IMR-90 (cell line): Measurements from ENCODE around the gene TMEM53. TPM values are rescaled to one million over a fixed set of nuclear protein-coding genes. Genes with fewer than 3 reads are reported as not detected.

Experiments used
- ATAC-seq: fragments of 200-7000 bp; cut with Tn5 transposase; 2 replicates; pipeline ENCODE4 v1.9.1; 2020; ENCODE audit warnings: low read depth, mild to moderate bottlenecking, moderate library complexity
- BruUV-seq: library from RNA; stranded (reverse); fragments of 400-500 nt; replicated peaks from 2 replicates; lab custom pipeline; 2021; lab: Mats Ljungman, UMichigan
- CTCF ChIA-PET: fragments of 300-600 bp; formaldehyde crosslinking; extraction: SDS; loops from one replicate; lab custom pipeline; 2021; ENCODE audit warnings: antibody characterized with exemption; lab: Yijun Ruan, JAX
- POLR2A ChIA-PET: fragments of 300-600 bp; sonication (Branson Sonifier 250); formaldehyde crosslinking; loops from one replicate; lab custom pipeline; 2022; ENCODE audit warnings: antibody characterized with exemption; ENCODE audit not compliant: unreplicated experiment; lab: Charles Lee
- DNase-seq: peaks from one replicate; pipeline ENCODE4 v3.0.0; 2013
- H2AFZ ChIP-seq: replicated peaks from 2 replicates; pipeline ENCODE3; 2013; ENCODE audit warnings: low read length, mild to moderate bottlenecking; ENCODE audit not compliant: poor library complexity
- H2AK5ac ChIP-seq: 2 replicates; pipeline ENCODE4 v1.6.1; 2013; ENCODE audit warnings: low read depth, low read length, inconsistent platforms
- H2AK9ac ChIP-seq: replicated peaks from 2 replicates; pipeline ENCODE3; 2013; ENCODE audit warnings: mild to moderate bottlenecking, low read depth, low read length, moderate library complexity; ENCODE audit not compliant: poor library complexity
- H2BK120ac ChIP-seq: 2 replicates; pipeline ENCODE4 v1.6.1; 2013; ENCODE audit warnings: low read depth, low read length, inconsistent platforms
- H2BK15ac ChIP-seq: 3 replicates; pipeline ENCODE4 v1.6.1; 2013; ENCODE audit warnings: low read depth, low read length, inconsistent platforms
- H2BK20ac ChIP-seq: 2 replicates; pipeline ENCODE4 v1.6.1; 2013; ENCODE audit warnings: low read depth, mild to moderate bottlenecking, inconsistent platforms, low read length, moderate library complexity
- H2BK5ac ChIP-seq: 2 replicates; pipeline ENCODE4 v1.6.1; 2013; ENCODE audit warnings: mild to moderate bottlenecking, low read depth, low read length, inconsistent platforms; ENCODE audit not compliant: poor library complexity, severe bottlenecking
- H3K14ac ChIP-seq: replicated peaks from 2 replicates; pipeline ENCODE4 v1.6.1; 2013; ENCODE audit warnings: low read depth, low read length, inconsistent platforms
- H3K18ac ChIP-seq: 2 replicates; pipeline ENCODE4 v1.6.1; 2013; ENCODE audit warnings: low read depth, low read length, control low read depth
- H3K23ac ChIP-seq: 2 replicates; pipeline ENCODE4 v1.6.1; 2013; ENCODE audit warnings: low read depth, low read length, inconsistent platforms
- H3K27ac ChIP-seq: 2 replicates; pipeline ENCODE4 v1.5.1; 2013; ENCODE audit warnings: mild to moderate bottlenecking, control low read depth, low read length; ENCODE audit not compliant: insufficient read depth
- H3K27me3 ChIP-seq: 2 replicates; pipeline ENCODE4 v1.6.1; 2013; ENCODE audit warnings: low read length; ENCODE audit not compliant: control insufficient read depth, insufficient read depth
- H3K36me3 ChIP-seq: 2 replicates; pipeline ENCODE4 v1.6.1; 2013; ENCODE audit warnings: low read length, mixed read lengths; ENCODE audit not compliant: control insufficient read depth, insufficient read depth
- H3K4ac ChIP-seq: 2 replicates; pipeline ENCODE4 v1.6.1; 2013; ENCODE audit warnings: low read depth, low read length, inconsistent platforms
- H3K4me1 ChIP-seq: 2 replicates; pipeline ENCODE4 v1.6.1; 2013; ENCODE audit warnings: low read length, mixed read lengths; ENCODE audit not compliant: control insufficient read depth, insufficient read depth
- H3K4me2 ChIP-seq: 2 replicates; pipeline ENCODE4 v1.6.1; 2013; ENCODE audit warnings: low read depth, mild to moderate bottlenecking, control low read depth, low read length, moderate library complexity
- H3K4me3 ChIP-seq: 2 replicates; pipeline ENCODE4 v1.5.1; 2013; ENCODE audit warnings: low read depth, mild to moderate bottlenecking, control low read depth, low read length, moderate library complexity; ENCODE audit not compliant: insufficient read depth
- H3K56ac ChIP-seq: 2 replicates; pipeline ENCODE4 v1.6.1; 2013; ENCODE audit warnings: low read length, inconsistent platforms; ENCODE audit not compliant: insufficient read depth; ENCODE audit errors: extremely low read depth
- H3K79me1 ChIP-seq, 2 experiments: 2 replicates each; pipeline ENCODE4 v1.6.1; 2013; ENCODE audit warnings: low read length in 2 of 2, inconsistent platforms in 1 of 2, low read depth in 1 of 2
- H3K9ac ChIP-seq: 2 replicates; pipeline ENCODE4 v1.6.1; 2013; ENCODE audit warnings: low read depth, low read length, control low read depth
- H3K9me1 ChIP-seq: 2 replicates; pipeline ENCODE4 v1.6.1; 2013; ENCODE audit warnings: low read length, inconsistent platforms; ENCODE audit not compliant: insufficient read depth
- H3K9me3 ChIP-seq: 2 replicates; pipeline ENCODE4 v1.6.1; 2013; ENCODE audit warnings: low read length; ENCODE audit not compliant: control insufficient read depth, insufficient read depth
- H4K20me1 ChIP-seq: 2 replicates; pipeline ENCODE4 v1.6.1; 2013; ENCODE audit warnings: low read length, inconsistent platforms; ENCODE audit not compliant: insufficient read depth
- H4K5ac ChIP-seq: 2 replicates; pipeline ENCODE4 v1.6.1; 2013; ENCODE audit warnings: mild to moderate bottlenecking, low read depth, low read length, control low read depth
- H4K8ac ChIP-seq, 2 experiments: 2 replicates each; pipeline ENCODE4 v1.6.1; 2013; ENCODE audit warnings: low read depth in 2 of 2, low read length in 2 of 2, control low read depth in 1 of 2, inconsistent platforms in 1 of 2
- H4K91ac ChIP-seq: 2 replicates; pipeline ENCODE4 v1.6.1; 2013; ENCODE audit warnings: low read depth, low read length, inconsistent platforms; ENCODE audit not compliant: insufficient read depth
- BHLHE40 ChIP-seq: fragments of 150-350 bp; IDR thresholded peaks from 2 replicates; pipeline ENCODE4 v1.6.1; 2016; ENCODE audit warnings: mild to moderate bottlenecking, low read depth, low read length
- CEBPB ChIP-seq: IDR thresholded peaks from 2 replicates; pipeline ENCODE4 v1.6.1; 2012; ENCODE audit warnings: low read depth, low read length, improper control_type of control experiment
- CHD1 ChIP-seq: IDR thresholded peaks from 2 replicates; pipeline ENCODE4 v1.6.1; 2012; ENCODE audit warnings: low read depth, low read length, improper control_type of control experiment
- FOS ChIP-seq: fragments of 150-350 bp; IDR thresholded peaks from 2 replicates; pipeline ENCODE4 v1.6.1; 2016; ENCODE audit warnings: low read depth, low read length
- MXI1 ChIP-seq: IDR thresholded peaks from 2 replicates; pipeline ENCODE4 v1.6.1; 2012; ENCODE audit warnings: low read depth, mild to moderate bottlenecking, low read length, moderate library complexity, borderline replicate concordance
- NFE2L2 ChIP-seq: fragments of 150-350 bp; IDR thresholded peaks from 2 replicates; pipeline ENCODE4 v1.6.1; 2016; ENCODE audit warnings: low read depth, mild to moderate bottlenecking, low read length
- POLR2A ChIP-seq: IDR thresholded peaks from 2 replicates; pipeline ENCODE4 v1.6.1; 2012; ENCODE audit warnings: mild to moderate bottlenecking, low read depth, low read length
- RAD21 ChIP-seq: IDR thresholded peaks from 2 replicates; pipeline ENCODE4 v1.6.1; 2012; ENCODE audit warnings: low read length, improper control_type of control experiment
- RCOR1 ChIP-seq: IDR thresholded peaks from 2 replicates; pipeline ENCODE4 v1.6.1; 2012; ENCODE audit warnings: mild to moderate bottlenecking, low read length, improper control_type of control experiment; ENCODE audit not compliant: insufficient replicate concordance
- SMC3 ChIP-seq: fragments of 150-350 bp; IDR thresholded peaks from 2 replicates; pipeline ENCODE4 v1.6.1; 2016; ENCODE audit warnings: low read depth, mild to moderate bottlenecking, antibody characterized with exemption, low read length, moderate library complexity
- WGBS, 2 experiments: methylation state at CpG; one replicate each; pipeline versions ENCODE4 v1.1.5 to v1.1.7; 2013; ENCODE audit warnings: missing lambda C conversion rate in 2 of 2; ENCODE audit not compliant: insufficient read length in 1 of 2; ENCODE audit errors: extremely low coverage in 2 of 2; 5-methylcytosine and 5-hydroxymethylcytosine counted together
- dilution Hi-C: fragments of 300-500 bp; cut with HindIII; formaldehyde crosslinking; loops from one replicate; pipeline ENCODE4 v1.14.3; 2018; ENCODE audit warnings: low sequenced_read_pairs; ENCODE audit not compliant: unreplicated experiment
- in situ Hi-C: fragments of 300-500 bp; cut with MboI; formaldehyde crosslinking; loops from 3 replicates; pipeline ENCODE4 v1.14.3; 2019; ENCODE audit warnings: low sequenced_read_pairs, inconsistent platforms, mixed read lengths
- intact Hi-C: fragments of 100-400 bp; cut with micrococcal nuclease; formaldehyde crosslinking; loops from 2 replicates; pipeline ENCODE4 v1.10.0; 2022
- polyA plus RNA-seq, 3 experiments: library from polyadenylated mRNA; depleted of rRNA; stranded (reverse); fragments of >200 nt; gene quantifications; 2 replicates each; pipeline ENCODE4 v1.2.3, GENCODE V29; 2012; ENCODE audit warnings: low replicate concordance in 1 of 3
- total RNA-seq: library from RNA; depleted of rRNA; stranded (reverse); fragments of >200 nt; gene quantifications from 2 replicates; pipeline ENCODE4 v1.2.3, GENCODE V29; 2012
- TF ChIP-seq, protein P1 (sequence below): conservative IDR thresholded peaks from 2 replicates; pipeline ENCODE4 v1.5.1; 2012; ENCODE audit warnings: mild to moderate bottlenecking, low read depth, low read length, improper control_type of control experiment
- TF ChIP-seq, protein P2 (sequence below): fragments of 150-350 bp; IDR thresholded peaks from 2 replicates; pipeline ENCODE4 v1.6.1; 2016; ENCODE audit warnings: low read depth, mild to moderate bottlenecking, low read length, moderate library complexity, borderline replicate concordance

TMEM53 gene
- total and polyA plus RNA-seq, 2 of the 4 experiments (the other 2 are of a cell fraction): 2.7 to 6.3 TPM

DNA sequence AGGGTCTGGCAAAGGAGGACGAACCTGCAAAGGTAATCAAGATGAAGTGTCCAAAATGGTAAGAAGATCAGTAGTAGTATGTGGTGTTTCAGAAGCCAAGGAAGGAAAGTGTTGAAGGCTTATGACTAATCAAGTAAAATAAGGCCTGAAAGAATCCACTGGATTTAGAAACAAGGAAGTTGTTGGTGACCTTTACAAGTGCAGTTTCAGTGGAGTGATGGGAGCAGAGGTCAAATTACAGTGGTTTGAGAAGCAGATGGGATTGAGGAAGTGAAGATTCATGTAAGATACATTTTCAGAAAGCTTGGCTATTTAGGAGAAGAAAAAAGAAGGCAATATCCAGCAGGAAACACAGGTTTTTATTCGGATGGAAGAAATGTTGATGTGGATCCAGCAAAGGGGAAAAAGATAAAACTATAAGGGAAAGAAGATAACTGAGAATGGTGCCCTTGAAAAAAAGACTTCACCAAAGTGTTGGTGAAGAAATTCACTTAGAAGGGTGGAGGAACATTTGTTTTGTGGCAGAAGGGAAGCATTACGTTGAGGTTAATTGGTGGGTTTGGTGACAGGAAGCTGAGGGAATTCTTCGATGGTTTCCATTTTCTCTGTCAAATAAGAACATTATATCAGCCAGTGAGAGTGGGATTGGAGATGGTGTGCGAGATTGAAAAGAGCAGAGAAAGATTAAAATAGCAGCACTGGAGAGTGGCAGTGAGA lies 2.4 kb upstream of the TMEM53 start:
- H3K14ac ChIP-seq: peak overlapping the region; percentile 50
- intact Hi-C loops (no loop called here), in situ Hi-C loops (no loop called here), dilution Hi-C loops (no loop called here)
- no peak overlapping the region; the same call in 1 of the 2 replicates for H3K18ac ChIP-seq
- H3K9ac ChIP-seq: no peak overlapping the region
- H4K8ac ChIP-seq: peak overlapping the region in 1 of 2 experiments; percentile 28; a peak in 1 of 4 replicates
- WGBS, 2 experiments: 75% methylated on average over 3 of the region's 5 CpGs; no CpG with 5 or more reads in 1 of the 2 experiments
- ATAC-seq (no peak), DNase-seq (peak; percentile 77)
- H4K20me1 ChIP-seq: no peaks in the 10 kb centered on the region
- H3K23ac ChIP-seq: no peak overlapping the region
- CTCF ChIA-PET: no interaction called here
- no peak overlapping the region for H3K4me3 ChIP-seq
- no peaks in the 10 kb centered on the region for H3K9me3 ChIP-seq
- H3K56ac ChIP-seq: no peak overlapping the region
- no peak overlapping the region for H2BK120ac ChIP-seq
- H4K91ac ChIP-seq: no peak overlapping the region; the same call in 1 of the 2 replicates
- H4K5ac ChIP-seq: peak overlapping the region; percentile 15; the same call in 1 of the 2 replicates
- no peak overlapping the region for H2BK15ac ChIP-seq
- H3K27ac ChIP-seq: peak overlapping the region; percentile 45; the same call in 1 of the 2 replicates
- H3K79me1 ChIP-seq: peaks cover 5 to 10% of the 10 kb centered on the region in 2 experiments; a peak in 3 of 4 replicates
- H3K4me2 ChIP-seq: peak overlapping the region; percentile 31
- TF ChIP-seq POLR2A (no peak), FOS (no peak), BHLHE40 (no peak), RAD21 (no peak), MXI1 (no peak), CHD1 (no peak), SMC3 (no peak), NFE2L2 (no peak), RCOR1 (no peak), CEBPB (no peak)
- TF ChIP-seq, protein P1, sequence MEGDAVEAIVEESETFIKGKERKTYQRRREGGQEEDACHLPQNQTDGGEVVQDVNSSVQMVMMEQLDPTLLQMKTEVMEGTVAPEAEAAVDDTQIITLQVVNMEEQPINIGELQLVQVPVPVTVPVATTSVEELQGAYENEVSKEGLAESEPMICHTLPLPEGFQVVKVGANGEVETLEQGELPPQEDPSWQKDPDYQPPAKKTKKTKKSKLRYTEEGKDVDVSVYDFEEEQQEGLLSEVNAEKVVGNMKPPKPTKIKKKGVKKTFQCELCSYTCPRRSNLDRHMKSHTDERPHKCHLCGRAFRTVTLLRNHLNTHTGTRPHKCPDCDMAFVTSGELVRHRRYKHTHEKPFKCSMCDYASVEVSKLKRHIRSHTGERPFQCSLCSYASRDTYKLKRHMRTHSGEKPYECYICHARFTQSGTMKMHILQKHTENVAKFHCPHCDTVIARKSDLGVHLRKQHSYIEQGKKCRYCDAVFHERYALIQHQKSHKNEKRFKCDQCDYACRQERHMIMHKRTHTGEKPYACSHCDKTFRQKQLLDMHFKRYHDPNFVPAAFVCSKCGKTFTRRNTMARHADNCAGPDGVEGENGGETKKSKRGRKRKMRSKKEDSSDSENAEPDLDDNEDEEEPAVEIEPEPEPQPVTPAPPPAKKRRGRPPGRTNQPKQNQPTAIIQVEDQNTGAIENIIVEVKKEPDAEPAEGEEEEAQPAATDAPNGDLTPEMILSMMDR: no peak
- TF ChIP-seq, protein P2, sequence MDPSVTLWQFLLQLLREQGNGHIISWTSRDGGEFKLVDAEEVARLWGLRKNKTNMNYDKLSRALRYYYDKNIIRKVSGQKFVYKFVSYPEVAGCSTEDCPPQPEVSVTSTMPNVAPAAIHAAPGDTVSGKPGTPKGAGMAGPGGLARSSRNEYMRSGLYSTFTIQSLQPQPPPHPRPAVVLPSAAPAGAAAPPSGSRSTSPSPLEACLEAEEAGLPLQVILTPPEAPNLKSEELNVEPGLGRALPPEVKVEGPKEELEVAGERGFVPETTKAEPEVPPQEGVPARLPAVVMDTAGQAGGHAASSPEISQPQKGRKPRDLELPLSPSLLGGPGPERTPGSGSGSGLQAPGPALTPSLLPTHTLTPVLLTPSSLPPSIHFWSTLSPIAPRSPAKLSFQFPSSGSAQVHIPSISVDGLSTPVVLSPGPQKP: no peak
- H3K4me1 ChIP-seq: peaks cover 6% of the 10 kb centered on the region
- POLR2A ChIA-PET: no interaction called here
- H2BK5ac ChIP-seq: peak overlapping the region; percentile 71
- peak overlapping the region; percentile 4 for H2AK5ac ChIP-seq
- H3K36me3 ChIP-seq: no peaks in the 10 kb centered on the region
- H2BK20ac ChIP-seq: peak overlapping the region; percentile 29; the same call in 1 of the 2 replicates
- H2AK9ac ChIP-seq: no peak overlapping the region
- no peak overlapping the region for H3K4ac ChIP-seq
- no peaks in the 10 kb centered on the region for H3K27me3 ChIP-seq
- H3K9me1 ChIP-seq: peaks cover 6% of the 10 kb centered on the region
- BruUV-seq: no TSS peak
- H2AFZ ChIP-seq: peak overlapping the region; percentile 33
